Measurements from ENCODE around the gene TRIM16. TPM values are rescaled to one million over a fixed set of nuclear protein-coding genes. Genes with fewer than 3 reads are reported as not detected.
"Not testable (repeated sequence)": the region's sequence is repeated elsewhere in the genome, so short reads cannot be mapped to it uniquely, and the experiment has no call there.

TRIM16 gene
- polyA plus RNA-seq, 10 donors, result 35.8 to 59.2 (median 41.0) TPM

DNA sequence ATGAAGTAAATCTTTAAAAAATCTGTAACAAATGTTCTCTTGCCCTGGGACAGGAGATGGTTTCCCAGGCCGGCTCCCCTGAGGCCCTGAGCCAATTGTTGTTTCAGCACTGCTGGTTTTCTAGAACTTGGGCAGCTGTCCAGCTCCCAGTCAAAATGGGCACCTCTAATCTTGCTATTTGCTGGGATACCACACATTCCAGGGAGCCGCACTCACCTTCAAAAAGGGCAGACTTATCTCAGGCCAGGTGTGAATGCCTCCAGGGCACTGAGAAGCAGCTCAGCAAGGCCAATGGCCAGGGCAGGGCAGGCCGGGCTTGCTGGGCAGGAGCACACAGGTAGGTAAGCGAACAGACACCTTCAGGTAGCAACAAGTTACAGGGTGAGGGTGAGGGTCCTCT, 24.4 kb downstream of the TRIM16 start:
- no peak for DNase-seq

DNA sequence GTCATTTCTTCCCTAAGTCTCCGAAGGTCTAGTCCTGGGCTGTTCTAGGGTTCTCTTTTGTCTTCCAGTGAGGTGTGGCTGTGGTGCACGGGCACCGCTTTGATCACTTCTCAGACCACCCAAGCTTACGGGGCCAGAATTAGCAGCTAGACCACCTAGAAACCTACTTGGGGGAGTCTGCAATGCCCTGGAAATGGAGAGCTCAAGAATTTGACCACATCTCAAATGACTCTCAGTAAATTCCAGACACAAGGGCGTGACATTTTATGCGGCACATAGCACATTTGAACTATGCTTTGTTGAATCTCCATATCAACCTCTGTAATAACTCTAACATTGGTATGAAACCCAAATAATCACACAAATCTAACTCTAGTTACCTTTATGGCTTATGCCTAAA, 24.9 kb downstream of the TRIM16 start:
- no peak for DNase-seq

DNA sequence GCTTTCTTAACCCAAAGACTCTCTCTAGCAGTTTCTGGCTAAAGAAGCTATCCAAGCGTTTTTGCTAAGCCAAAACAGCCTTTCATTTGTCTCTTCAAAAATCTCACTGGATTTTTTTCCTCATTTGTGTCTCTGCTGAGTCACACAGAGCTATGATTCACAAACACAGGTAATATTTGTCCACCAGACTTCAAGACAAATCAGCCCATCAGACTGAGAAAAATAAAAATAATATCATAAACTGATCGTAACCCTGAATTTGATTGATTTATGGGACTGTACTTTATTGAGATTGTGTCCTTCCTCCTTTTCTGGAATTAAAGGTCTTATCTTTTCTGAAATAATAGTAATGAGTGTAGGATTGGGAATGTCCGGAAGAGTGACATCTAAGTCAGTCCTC, 25.8 kb downstream of the TRIM16 start:
- no peak for DNase-seq

DNA sequence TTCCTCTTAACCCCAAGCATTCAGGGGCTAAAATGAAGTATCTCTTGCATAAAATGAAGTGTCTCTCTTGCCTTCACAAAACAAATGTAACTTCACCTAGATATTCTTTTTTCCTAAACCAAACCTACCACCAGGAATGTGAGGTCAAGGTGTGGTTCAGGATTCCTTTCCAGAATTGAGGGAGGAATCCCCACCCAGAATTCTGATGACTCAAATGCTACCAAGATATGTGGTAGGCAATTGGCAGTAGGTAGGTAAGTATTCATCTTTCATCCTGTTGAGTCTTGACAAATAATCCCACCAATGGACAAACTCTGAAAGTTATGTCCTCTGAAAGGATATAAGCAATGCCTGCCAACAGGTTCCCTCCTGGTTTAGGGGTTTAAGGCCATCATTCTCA, 26.2 kb downstream of the TRIM16 start:
- no peak for DNase-seq

DNA sequence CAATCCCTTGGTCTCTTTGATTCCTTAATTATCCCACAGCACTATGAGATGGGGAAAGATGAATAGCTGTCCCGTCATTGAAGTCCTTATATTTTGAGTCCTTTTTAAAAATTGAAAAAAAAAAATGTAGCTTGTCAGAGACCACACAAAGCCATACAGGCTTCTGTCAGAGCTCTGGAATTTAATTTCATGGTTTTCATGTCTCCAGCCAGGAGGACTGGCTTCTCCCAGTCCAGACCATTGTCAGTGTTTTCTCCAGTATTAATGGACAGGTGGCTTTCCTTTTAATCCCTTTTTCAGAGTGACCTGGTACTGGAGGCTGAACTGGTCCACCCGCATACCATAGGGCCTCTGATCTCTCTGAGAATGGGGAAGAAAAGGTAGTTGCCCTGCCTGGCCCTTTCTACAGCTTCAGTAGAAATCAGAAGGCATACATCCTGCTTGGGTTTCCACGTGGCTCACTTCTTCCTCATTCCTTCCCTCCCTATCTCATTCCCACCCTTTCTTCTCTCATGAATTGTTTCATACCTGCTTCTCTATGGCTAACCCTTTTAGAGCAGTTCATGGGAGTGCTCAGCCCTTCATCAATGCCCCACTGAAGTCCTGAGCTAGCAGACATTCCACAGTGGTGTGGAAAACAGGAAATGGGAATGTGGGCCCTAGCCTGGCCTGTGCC, 29.1 kb downstream of the TRIM16 start:
- no peak for DNase-seq

DNA sequence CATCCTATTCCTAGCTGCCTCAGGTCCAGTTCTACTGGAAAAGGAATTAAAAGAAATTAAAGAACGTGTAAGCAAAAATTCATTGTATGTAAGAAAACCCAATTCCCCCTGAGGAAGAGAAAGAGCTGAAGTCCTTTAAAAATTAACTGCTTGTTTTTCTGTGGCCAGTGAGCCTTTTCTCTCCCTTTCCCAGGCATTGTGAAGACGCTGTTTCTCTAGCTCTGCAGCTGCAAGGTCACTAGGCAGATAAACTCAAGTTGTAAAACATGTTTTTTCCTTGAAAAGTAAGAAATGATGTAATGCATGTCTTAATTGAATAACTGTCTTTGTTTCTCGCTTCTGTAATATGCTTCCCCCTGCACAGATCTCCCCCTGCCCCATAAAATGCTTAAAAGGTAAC, 29.7 kb downstream of the TRIM16 start:
- not testable (repeated sequence) for DNase-seq

DNA sequence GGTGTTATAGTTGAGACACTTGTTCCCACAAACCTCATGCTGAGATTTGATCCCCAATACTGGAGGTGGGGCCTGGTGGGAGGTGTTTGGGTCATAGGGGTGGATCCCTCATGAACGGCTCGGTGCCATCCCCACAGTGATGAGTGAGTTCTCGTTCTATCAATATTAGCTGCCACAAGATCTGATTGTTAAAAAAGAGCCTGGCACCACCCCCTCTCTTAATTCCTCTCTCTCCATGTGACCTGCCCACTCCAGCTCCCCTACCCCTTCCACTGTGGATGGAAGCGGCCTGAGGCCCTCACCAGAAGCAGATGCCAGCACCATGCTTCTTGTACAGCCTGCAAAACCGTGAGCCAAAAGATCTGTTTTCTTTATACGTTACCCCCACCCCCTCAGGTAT, 31.2 kb downstream of the TRIM16 start:
- no peak for DNase-seq

DNA sequence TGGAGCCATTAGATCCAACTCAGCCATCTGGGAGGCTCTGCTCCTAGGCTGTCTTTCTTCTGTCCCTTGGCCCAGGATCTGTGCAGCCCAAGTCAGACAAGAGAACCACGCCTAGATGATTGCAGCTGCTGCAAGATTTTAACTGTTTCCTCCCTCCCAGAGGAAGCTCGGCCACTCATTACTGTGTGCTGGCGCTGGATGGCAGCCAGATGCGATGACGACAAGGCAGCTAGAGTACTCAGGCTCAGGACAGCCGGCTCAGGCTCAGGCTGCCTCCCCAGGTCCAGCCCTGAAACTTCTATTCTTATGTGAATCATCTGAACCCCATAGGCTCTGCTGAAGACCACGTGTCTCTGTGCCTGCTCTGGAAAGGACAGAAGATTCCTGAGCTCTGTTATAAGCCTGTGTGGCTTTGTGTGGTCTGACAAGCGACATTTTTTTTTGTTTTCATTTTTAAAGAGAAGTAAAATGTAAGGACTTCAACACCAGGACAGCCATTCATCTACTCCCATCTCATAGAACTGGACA, 32.5 kb downstream of the TRIM16 start:
- peak; percentile 96 to 98 (median 97) for DNase-seq

DNA sequence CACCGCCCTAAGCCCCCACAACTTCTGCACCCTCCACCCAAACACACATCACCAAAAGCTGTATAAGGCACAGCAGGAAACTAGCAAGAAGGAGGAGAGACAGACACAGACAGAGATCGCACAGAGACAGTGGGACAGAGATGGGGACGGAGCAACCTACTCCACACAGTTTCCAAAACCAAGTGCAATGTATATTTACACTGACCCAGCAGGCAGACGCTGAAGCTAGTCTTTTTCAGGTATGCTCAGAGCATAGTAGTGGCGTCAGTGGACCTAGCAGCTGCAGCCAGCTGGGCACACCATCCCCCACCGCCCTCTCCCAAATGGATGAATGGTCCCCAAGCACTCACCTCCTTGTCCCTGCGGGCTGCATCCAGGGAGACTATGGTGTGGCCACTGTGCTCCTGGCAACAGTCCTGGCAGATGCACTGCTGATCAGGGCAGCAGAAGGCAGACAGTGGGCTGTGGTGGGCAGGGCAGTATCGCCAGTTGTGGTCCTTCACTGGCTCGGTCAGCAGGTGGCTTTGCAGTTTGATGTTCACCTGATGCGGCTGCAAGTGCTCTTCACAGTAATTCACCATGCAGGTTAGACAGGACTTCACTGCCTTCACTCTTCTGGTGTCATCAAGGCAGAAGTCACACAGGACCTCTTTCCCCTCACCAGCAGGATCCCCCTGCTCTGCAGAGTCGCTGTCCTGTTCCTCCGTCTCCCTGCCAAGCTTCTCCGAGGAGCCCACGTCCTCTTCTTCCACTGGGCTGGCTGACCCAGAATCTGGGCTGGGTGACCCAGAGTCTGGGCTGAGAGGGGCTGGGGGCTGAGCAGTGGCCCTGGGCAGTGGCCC, 33.1 kb downstream of the TRIM16 start:
- DNase-seq, result peak in 1 of 3 donors; percentile 76

DNA sequence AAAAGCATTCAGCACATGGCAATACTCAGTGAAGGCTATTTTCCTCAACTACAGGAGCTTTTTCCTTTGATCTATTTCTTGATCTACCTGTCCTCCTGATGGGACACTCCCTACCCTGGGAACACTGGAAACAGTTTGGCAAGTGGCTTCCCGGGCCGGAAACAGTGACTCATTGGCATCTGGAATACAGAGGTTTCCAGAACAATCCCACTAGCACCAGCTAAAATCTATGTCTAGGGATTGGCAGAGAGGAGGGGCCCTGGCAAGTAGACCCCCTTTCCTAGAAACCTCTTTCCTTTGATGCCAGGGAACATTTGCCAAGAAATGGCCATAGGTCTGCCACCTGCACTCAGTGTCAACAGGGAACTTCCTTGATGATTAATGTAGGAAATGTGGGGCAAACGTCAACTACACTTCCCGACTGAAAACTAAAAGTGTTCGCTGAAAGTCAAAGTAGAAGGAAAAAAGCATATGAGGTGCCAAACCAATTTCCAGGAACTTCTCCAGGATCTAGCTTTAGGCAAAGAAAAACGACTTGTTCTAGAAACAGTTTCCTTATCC, 34.2 kb downstream of the TRIM16 start:
- peak in 2 of 3 donors; percentile 63 to 81 for DNase-seq

DNA sequence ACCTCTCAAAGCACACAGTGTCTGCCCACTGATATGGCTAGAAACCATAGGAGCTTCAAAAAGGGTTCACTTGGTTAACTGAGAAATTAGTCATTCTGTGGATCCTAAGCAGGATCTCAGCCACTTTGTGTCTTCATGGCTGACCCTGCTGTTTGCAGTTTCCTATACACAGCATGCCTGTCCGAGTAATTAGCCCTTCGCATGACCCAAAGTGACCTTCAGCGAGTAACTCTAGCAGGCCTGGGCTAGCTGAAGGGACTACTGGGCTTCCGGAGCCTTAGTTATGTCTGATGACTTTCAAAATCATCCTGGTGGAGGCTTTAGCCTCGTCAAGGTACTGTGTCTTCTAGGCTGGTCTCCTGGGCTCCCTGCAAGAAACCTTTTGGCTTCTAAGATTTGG, 35.7 kb downstream of the TRIM16 start:
- DNase-seq, result no peak

DNA sequence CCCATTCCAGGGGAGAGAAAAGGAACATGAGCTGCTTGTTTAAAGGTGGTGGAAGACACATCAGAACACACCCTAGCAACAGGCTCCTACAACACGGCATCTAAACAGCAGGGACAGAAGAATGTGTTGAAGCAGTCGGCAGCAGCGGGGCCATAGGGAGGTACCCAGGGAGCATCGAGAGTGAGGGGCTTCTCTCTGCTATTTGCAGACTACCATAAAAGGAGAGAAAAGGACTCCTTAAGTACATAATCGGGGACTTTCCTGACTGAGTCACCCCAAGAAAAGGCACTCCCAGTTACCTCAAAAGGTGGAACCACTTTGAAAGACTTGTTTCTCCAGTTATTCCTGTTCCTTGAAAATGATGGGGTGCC, 38.2 kb downstream of the TRIM16 start:
- DNase-seq, result peak in 1 of 3 donors; percentile 73

DNA sequence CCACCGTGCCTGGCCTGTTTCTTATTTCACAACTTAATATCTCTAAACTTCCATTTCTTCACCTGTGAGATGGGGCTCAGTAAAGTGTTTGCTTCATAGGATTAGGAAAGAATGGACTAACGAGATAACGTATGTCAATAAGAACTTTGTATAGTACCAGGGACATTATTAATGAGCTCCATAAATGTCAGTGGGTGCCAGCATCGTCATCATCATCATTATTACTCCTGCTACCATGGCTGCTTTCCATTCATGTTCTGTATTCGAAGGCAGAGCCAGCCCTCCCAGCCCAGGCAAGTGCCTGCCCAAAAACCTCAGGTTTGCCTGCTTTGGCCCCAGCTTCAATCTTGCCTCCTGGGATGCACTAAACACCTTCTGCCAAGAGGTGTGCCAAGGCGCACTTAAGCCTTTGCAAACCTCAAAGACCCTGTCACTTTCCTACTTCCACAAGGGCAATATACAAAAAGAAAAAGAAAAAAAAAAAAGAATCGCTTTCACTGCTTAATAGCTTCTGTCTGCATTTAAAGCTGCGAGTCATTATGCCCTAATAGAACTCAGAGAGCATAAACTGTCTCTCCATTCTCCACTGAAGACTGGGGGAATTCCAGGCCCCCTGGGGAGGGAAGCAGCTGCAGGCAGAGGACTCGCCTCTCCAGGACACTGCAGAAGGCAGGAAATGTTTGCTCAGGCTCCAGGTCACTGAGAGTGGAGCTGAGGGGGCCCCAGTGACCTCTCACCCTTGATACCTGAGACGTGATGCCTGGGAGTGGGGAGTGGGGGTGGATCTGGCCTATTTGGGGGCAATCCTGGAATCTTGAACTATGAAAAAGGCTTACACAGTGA, 38.8 kb downstream of the TRIM16 start:
- peak in 1 of 3 donors; percentile 76 for DNase-seq

DNA sequence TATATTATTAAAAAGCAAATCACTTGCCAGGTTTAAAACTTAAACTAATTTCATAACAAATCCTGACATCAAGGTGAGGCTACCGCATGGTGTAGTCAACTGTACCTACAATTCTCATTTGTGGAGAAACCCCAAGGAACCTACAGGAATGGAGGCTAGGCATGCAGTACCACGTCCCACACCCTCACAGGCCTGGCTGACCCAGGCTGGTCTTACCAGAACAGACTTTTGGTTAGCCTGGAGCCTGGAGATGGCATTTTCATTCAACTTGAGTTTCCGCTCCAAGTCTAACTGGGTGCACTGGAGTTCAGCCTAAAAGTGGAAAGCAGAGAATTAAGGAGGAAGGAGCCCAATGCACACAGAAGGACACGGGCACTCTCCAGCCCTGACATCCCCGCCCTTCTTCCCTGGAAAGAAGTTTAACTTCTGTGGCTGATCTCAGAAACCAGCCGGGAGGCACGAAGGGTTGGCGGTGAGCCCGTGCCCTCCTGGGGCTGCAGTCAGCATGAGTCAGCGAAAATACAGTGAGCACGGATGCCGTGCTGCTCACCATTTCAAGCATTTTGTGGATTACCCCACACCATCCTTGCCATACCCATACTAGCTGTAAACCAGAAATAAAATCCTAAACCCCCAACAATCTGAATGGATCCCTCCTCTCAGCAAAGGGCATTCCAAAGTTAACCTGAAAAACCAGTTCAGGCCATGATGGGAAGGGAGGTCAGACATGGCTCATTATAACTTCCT, 41.4 kb downstream of the TRIM16 start:
- DNase-seq, result not testable (repeated sequence)

DNA sequence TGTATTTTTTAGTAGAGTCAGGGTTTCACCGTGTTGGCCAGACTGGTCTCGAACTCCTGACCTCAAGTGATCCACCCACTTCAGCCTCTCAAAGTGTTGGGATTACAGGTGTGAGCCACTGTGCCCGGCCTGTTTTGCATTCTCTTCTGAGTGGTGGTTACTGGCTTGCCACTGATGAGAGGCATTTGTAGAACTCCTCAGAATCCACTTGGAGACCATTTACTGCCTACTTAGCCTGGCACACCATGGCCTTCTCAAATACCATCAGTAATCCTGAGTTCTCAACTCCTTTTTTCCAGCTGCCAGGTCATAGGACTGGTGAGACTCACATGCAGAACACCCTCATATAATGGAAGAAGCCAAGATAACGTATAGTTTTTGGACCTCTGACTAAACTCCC, 42.1 kb downstream of the TRIM16 start:
- not testable (repeated sequence) for DNase-seq

DNA sequence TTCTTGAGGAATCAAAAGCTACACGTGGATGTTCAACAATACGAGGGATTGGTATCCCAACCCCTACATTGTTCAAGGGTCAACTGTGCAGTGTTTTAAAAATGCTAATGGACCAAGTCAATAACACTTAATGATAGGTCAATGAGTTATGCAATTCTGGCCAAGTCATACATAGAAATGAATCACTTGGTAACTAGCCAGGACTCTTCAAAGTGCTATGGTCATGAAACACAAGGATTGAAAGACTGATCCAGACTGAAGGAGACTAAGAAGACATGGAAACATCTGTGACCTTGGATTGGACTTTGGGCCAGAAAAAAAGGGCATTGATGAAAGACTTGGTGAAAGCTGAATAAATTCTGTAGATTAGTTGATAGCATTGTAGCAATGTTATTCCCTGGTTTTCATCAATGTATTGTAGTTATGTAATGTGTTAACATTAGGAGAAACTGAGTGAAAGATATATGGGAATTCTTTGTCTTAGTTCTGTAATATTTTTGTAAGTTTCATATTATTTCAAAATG, 53.1 kb downstream of the TRIM16 start:
- not testable (repeated sequence) for DNase-seq

DNA sequence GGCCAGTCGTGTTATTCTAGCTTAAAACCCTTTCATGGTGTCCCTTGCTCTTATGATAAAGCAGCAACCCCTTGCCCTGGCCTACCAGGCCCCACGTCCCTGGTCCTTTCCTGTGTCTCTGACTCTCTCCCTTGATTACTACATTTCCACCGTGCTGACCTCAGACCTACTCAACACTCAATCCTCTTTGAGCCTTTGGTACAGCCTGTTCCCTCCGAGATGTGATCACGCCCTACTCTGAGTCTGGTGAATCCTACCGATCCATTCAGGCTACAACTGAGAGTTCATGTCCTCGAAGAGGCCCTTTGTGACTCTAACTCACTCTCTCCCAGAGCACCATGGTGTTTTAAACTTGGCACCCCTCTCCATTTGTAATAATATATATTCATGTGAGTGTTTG, 54.1 kb downstream of the TRIM16 start:
- not testable (repeated sequence) for DNase-seq

DNA sequence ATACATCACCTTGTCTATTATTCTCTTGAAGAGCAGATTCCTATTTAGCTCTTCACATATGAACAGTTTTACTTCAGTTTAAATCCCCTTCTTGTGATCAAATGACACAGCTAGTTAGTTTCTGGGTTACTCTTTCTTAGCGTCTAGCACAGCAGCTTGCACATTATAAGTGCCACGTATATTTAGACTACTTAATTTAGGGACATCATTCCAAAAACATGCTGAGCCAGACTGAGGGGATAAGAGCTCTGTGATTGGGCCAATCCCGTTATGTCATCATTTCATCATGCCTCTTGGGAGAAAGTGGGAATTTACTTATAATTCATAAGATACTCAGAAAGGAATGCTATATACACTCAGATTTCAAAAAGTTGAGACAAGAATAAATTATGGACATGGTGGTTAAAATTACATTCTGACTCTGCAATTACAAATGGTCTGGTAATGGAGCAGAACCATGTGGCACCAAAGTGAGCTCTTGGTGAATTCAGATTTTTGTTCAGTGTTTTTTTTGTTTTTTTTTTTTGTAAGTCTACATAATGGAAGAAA, 60.4 kb downstream of the TRIM16 start:
- peak; percentile 9 to 55 (median 36) for DNase-seq

DNA sequence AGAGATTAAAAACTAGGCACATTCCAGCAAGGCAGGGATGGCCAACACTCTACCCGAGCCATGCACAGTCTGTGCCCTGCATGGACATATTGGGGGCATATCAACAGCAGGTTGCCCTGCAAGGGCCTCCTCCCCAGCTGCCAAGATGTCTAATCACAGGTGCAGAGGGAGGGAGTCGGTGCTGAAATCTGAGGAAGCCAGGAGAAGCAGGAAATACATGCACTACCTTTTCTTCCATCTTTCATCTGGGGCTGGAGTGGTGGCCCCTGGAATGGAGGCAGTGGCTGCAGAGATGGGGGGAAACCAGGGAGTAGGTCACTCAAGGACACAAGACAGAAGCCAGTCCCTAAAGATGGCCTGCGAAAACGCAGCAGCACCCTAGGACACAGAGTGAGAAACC, 60.9 kb downstream of the TRIM16 start:
- not testable (repeated sequence) for DNase-seq

DNA sequence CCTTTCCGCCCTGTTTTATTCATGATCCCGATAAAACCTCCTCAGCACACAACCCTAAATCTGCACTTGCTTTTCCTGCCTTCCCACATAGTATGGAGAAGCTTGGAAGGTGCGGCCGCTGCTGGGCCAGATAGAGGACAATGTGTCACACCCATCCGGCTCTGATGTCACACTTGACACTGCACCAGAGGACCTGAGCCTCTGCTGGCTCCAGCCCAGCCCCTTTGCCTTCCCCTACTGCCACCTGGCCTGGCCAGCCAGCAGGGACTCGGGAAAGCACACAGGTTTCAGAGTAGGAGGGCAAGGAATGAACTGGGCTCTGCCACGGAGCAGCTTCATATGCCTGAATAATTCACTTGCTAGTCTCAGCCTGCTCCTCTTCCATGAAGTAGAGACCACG, 62.0 kb downstream of the TRIM16 start:
- DNase-seq, result not testable (repeated sequence)
